HG03460 (cell line): Measurements from ENCODE around the gene SMC5.

Experiments
- ATAC-seq: cut with Tn5 transposase; IDR thresholded peaks from one replicate; pipeline ENCODE4 v1.9.1; 2021; ENCODE audit not compliant: unreplicated experiment

SMC5 gene

DNA sequence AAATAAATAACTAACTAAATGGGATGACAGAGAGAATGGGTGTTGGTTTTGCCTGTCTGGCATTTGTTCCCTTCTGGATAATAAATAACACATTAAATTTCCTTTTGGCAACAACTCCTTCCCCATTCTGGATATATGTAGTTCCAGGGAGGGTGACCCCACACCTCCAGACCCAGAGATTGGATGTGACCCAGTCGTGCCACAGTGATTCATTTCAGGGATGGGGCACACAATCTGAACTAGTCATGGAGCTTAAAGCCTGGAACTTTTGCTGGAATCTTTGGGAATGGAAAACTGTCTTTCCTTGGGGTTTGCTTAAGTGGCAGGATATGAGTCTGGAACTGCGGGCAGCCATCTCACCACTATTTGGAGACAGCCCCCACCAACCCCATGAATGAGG, 144.4 kb downstream of the SMC5 start:
- ATAC-seq, result no peak

DNA sequence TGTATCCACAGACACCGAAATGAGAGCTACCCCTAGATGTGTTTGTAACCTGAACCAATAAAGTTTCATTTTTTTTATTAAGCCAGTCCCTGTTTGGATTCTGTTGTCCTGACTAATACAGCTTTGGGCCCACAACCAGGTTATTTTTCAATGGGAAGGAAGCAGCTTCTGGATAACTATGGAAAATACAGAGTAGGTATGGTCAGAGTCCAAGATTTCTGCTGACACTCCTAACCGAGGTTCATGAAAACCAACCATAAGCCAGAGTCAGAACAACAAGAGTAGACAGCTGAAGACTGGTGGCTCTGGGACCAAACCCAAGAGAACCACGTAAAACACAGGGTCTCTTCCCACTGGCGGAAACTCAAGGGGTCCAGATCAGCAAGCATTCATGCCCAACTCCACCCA, 144.8 kb downstream of the SMC5 start:
- no peak for ATAC-seq

GRCh38 chr9:70404261-70404660, 145.5 kb downstream of the SMC5 start:
- ATAC-seq, result no peak
